ENCODE results near the gene SYT14. TPM values are rescaled to one million over a fixed set of nuclear protein-coding genes. Genes with fewer than 3 reads are reported as not detected.

SYT14 gene
- polyA plus RNA-seq, 2 of the 4 experiments (the other 2 are of a cell fraction) = 0.01 to 0.06 TPM

DNA sequence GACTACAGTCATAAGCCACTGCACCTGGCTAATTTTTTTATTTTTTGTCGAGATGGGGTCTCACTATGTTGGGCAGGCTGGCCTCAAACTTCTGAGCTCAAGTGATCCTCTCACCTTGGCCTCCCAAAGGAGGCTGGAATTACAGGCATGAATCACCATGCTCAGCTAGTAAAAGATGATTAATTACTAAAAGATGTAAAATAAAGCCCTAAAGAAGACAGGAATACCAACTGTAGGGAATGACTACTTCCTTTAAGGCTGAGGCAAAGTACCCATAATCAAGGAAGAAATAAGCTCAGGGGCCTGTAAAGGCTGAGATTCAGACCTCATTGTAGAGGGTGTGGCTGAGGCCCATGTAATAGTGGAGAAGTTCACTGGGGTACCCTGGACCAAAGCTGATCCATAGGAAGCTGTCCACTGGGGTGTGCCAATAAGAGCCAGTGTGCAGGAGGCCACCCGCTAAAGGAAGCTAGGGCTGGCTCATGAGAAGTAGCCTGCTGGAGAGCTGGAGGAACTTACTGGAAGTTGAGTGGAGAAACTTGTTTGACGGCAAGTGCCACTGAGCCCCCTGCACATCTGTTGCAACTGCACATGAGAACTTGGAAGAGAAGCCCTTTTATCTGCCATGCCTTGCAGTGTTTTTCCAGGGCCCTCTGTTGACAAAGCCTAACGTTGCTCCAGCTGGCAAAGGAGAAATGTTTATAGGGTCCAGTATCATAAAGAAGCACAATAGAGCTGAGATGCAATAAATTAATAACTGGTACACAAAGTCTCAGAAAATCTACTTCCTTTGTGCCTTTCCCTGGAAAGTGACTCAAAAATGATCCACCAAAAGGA, 276.8 kb downstream of the SYT14 start:
- Histone ChIP-seq H3K9me3 (no peaks in the 10 kb centered on the region), H3K27ac (no peak overlapping the region), H3K4me2 (no peak overlapping the region), H3K4me1 (no peaks in the 10 kb centered on the region), H3K4me3 (no peak overlapping the region)
- FAIRE-seq (no peak), ATAC-seq (no peak), DNase-seq (ENCODE audit: low read depth in 1 of 2, low spot score in 1 of 2) (no peak)
- POLR2A ChIA-PET = no interaction called here
- CTCF ChIA-PET = interaction anchor here (1.1 kb wide), 1 partner anchor 11 kb away, joined by 3 read pairs; no protein-coding TSS in a partner anchor
- 52% methylated on average over 4 of the region's 4 CpGs for WGBS (ENCODE audit: missing lambda C conversion rate)
- TF ChIP-seq ZSCAN20 (CRISPR knock-in tag; IDR thresholded peaks at IDR 0.05) (no peak), HOXA7 (CRISPR knock-in tag; IDR thresholded peaks at IDR 0.05) (no peak), KDM5A (IDR thresholded peaks at IDR 0.05) (no peak)

GRCh38 chr1:210217482-210217881, 279.5 kb downstream of the SYT14 start:
- Histone ChIP-seq H3K27ac (no peak overlapping the region), H3K9me3 (no peaks in the 10 kb centered on the region), H3K4me2 (no peak overlapping the region), H3K4me3 (no peak overlapping the region), H3K4me1 (no peaks in the 10 kb centered on the region)
- CTCF ChIA-PET = no interaction called here
- POLR2A ChIA-PET = no interaction called here
- DNase-seq (ENCODE audit: low read depth in 1 of 2, low spot score in 1 of 2) = no peak
- ATAC-seq = no peak
- no peak for FAIRE-seq
- 64% methylated on average over 5 of the region's 5 CpGs for WGBS (ENCODE audit: missing lambda C conversion rate)
- TF ChIP-seq MYC (IDR thresholded peaks at IDR 0.05; ENCODE audit: borderline replicate concordance, low read length) (no peak), MAZ (IDR thresholded peaks at IDR 0.05; ENCODE audit: borderline replicate concordance, low read depth, low read length) (no peak), BCL3 (IDR thresholded peaks at IDR 0.05) (no peak)

- TF ChIP-seq CEBPB (IDR thresholded peaks at IDR 0.05) = no peak
- no peak for TF ChIP-seq MAX (IDR thresholded peaks at IDR 0.05)
- no peak for TF ChIP-seq TFCP2L1 (CRISPR knock-in tag; IDR thresholded peaks at IDR 0.05)
- TF ChIP-seq TP53 (CRISPR knock-in tag; IDR thresholded peaks at IDR 0.05) = no peak
- TF ChIP-seq ESRRA (IDR thresholded peaks at IDR 0.05; ENCODE audit: borderline replicate concordance, low read length) = no peak
- TF ChIP-seq ZNF302 (CRISPR knock-in tag; IDR thresholded peaks at IDR 0.05) = no peak
- TF ChIP-seq BCL3 (IDR thresholded peaks at IDR 0.05) = no peak
- TF ChIP-seq, protein P1, sequence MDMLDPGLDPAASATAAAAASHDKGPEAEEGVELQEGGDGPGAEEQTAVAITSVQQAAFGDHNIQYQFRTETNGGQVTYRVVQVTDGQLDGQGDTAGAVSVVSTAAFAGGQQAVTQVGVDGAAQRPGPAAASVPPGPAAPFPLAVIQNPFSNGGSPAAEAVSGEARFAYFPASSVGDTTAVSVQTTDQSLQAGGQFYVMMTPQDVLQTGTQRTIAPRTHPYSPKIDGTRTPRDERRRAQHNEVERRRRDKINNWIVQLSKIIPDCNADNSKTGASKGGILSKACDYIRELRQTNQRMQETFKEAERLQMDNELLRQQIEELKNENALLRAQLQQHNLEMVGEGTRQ (IDR thresholded peaks at IDR 0.05) = no peak
- no peak for TF ChIP-seq REST (IDR thresholded peaks at IDR 0.05)
- TF ChIP-seq MAZ (IDR thresholded peaks at IDR 0.05; ENCODE audit: borderline replicate concordance, low read depth, low read length) = no peak
- TF ChIP-seq RAD21 (conservative IDR thresholded peaks at IDR 0.05 in 1 of 2, IDR thresholded peaks at IDR 0.05 in 1 of 2) = no peak
- Histone ChIP-seq H3K9me3 (no peaks in the 10 kb centered on the region), H3K4me3 (no peak overlapping the region), H3K4me1 (no peaks in the 10 kb centered on the region), H3K27ac (no peak overlapping the region), H3K4me2 (no peak overlapping the region)
- FAIRE-seq = no peak
- DNase-seq (ENCODE audit: low read depth in 1 of 2, low spot score in 1 of 2) = no peak
- no peak for ATAC-seq
- CTCF ChIA-PET = no interaction called here
- POLR2A ChIA-PET = no interaction called here
- WGBS (ENCODE audit: missing lambda C conversion rate) = 13% methylated on average over 4 of the region's 4 CpGs
Measured at GRCh38 chr1:210218047-210218446, 280.0 kb downstream of the SYT14 start.
